Epithelial cell of prostate (primary cell): Measurements from ENCODE around the gene GLP1R.

Source experiments
- DNase-seq: peaks from one replicate; pipeline ENCODE4 v3.0.0-alpha.2; 2011; ENCODE audit warnings: low read depth, low spot score
- H3K27ac ChIP-seq: fragments of 450-650 bp; 2 replicates; pipeline ENCODE4 v1.5.1; 2017; ENCODE audit warnings: mild to moderate bottlenecking

Gene GLP1R

GRCh38 chr6:39082310-39082709, 33.7 kb downstream of the GLP1R start:
- no peak overlapping the region for H3K27ac ChIP-seq
- no peak for DNase-seq

DNA sequence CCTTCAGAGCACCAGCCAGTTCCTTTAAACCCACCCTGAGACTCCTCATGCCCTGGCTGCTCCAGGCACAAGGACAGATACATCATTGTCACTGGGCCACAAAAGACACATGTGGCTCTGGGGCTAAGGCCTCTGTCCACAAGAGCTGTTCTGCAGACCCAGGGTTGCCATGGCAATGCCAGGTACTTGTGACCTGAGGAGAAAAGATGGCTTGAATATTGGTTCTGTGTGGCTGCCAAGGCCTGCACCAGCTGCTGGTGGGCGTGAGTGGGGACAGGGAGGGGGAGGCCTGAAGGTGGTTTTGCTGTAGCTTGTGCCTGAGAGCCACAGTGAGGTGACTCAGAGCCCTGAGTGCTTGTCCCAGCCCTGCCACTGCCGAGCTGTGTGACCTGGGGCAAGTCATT, 34.7 kb downstream of the GLP1R start:
- DNase-seq, result no peak
- no peak overlapping the region for H3K27ac ChIP-seq

DNA sequence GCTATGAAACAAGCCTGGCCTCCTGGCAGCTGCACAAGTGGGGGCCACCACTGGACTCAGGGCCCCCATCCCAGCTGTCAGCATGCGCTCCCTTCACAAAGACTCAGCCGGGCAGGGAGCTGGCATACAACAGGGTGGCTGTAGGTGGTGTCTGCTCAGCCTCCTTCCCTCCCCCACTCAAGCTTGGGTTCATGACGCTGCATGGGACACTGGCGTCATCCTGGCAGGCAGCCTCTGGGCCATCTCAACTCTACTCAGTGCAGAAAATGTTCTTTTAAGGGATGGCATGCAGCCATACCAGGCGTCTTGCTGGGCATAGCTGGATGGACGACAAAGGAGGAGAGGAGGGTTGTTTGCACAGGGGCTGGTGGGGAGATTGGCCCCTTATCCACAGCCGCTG, 35.9 kb downstream of the GLP1R start:
- H3K27ac ChIP-seq, result no peak overlapping the region
- DNase-seq, result no peak

- DNase-seq, result no peak
- H3K27ac ChIP-seq, result no peak overlapping the region
These were observed 36.7 kb downstream of the GLP1R start for GRCh38 chr6:39085129-39085797.

DNA sequence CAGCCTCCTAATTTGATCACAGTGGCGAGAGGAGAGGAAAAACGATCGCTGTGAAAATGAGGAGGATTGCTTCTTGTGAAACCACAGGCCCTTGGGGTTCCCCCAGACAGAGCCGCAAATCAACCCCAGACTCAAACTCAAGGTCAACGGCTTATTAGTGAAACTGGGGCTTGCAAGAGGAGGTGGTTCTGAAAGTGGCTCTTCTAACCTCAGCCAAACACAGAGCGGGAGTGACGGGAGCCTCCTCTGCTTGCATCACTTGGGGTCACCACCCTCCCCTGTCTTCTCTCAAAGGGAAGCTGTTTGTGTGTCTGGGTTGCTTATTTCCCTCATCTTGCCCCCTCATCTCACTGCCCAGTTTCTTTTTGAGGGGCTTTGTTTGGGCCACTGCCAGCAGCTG, 37.7 kb downstream of the GLP1R start:
- H3K27ac ChIP-seq, result no peak overlapping the region

GRCh38 chr6:39086711-39087110, 38.1 kb downstream of the GLP1R start:
- H3K27ac ChIP-seq, result no peak overlapping the region
- no peak for DNase-seq

More for the DNA sequence above, 37.7 kb downstream of the GLP1R start:
- no peak for DNase-seq

DNA sequence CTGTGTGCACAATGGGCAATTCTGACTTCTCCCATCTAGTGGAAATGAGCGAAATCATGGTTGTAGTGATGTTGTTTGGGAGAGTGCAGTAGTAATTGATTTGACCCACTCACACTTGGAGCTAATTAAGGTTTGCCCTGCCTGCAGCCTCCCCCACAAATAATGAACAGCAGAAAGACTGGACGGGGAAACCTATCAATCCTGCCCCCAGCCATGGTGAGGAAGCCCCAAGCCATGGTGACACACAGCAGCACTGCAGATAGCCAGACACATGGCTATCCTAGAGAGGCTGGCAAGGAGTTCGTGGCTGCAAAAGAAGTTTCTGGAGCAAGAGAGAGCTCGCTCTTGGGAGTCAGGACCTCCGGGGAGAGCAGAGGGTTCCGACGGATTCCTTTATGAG, 38.6 kb downstream of the GLP1R start:
- no peak for DNase-seq
- H3K27ac ChIP-seq, result no peak overlapping the region

- H3K27ac ChIP-seq, result no peak overlapping the region
- DNase-seq, result no peak
These were observed 39.8 kb downstream of the GLP1R start for GRCh38 chr6:39088331-39088730.

DNA sequence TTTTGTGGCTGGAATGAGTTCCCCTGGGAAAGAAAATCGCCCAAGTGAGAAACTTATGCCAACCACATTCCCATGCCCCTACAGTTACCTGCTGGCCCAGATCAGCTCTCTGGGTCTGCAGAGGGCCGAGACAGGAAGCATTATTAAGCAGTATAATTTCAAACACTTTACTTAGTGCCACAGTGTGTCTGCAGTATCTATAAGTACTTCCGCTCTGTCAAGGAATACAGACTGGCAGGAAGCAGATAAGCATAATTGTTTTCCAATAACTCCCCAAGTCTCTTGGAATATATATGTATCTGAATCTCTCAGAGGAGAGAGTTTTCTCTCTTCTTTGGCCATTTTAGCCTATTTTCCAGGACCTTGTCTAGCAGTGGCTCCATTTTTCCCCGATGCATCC, 41.5 kb downstream of the GLP1R start:
- no peak overlapping the region for H3K27ac ChIP-seq
- no peak for DNase-seq

DNA sequence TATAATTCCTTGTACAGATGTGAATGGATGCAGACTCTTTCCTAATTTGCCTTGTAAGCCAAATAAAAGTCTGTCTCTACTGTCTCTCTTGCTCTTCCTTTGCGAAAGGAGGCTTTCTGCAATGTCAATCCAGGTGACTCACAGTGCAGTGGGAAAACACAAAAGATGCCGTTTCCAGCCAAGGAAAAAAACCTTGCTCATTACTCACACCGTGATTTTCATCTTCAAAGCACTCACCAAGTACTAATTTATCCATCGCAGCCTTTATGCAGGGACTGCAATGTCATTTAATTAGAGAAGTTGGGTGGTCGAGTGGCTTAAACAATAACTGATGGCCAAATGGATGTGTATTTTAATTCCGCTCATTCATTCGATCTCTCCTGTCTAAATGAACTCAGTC, 42.6 kb downstream of the GLP1R start:
- no peak overlapping the region for H3K27ac ChIP-seq
- DNase-seq, result no peak

DNA sequence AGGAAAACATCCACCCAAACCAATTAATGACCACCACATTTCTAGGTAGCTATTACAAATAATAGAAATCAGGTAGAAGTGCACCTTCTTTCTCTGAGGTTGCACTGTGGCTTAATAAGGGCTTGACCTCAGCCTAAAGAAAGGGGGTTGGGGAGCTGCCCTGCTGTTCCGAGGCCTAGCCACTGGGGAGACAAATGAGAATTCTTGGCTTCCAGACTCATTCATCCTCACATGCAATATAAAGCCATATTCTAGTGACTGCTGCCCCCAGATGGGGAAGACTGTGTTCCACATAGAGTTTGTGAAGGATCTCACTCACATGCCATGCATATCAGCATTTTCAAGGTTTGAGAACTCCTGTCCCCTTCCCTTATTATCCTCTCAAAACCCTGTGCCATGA, 43.5 kb downstream of the GLP1R start:
- H3K27ac ChIP-seq, result no peak overlapping the region
- no peak for DNase-seq

DNA sequence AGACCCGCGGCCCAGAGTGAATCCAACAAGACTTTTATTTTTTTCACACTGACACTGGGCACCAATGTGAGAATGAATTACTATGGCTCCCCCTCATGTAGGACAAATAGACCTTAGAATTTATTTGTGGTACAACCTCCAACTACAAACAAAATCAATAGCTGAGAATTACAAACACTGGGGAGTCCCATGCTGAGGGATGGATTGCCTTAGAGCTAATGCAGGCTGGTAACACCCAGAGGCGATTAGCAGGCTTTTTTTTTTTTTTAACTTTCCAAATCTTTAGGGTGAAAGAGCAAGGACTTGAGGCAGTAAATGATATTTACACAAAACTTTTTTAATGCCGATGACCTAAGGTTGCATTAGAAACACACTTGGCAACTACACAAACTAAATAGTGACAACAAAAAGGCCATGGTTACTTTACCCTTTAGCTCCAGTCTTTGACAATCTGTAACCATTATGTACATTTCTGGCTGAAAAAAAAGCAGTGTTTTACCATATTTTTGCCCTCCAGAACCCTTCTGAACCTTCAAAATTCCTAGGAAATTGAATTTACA, 44.6 kb downstream of the GLP1R start:
- H3K27ac ChIP-seq, result no peak overlapping the region
- no peak for DNase-seq

GRCh38 chr6:39095578-39095977, 47.0 kb downstream of the GLP1R start:
- no peak overlapping the region for H3K27ac ChIP-seq
- DNase-seq, result no peak

DNA sequence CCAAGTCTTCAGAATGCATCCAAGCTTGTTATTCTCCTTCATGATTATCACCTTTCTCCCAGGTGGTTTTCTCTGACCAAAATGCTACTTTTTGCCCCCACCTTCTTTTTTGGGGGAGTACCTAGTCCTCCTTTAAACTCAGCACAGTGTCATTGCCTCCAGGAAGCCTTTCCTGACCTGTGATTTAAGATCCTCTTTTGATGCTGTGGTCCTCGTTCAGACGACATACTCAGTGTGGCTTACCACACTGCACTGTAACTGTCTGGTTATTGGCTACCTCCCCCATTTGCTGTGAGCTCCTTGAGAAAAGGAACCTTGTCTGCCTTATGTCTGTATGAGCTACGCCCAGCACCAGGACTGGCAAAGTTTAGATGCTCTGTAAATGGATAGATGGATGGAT, 51.8 kb downstream of the GLP1R start:
- no peak overlapping the region for H3K27ac ChIP-seq
- no peak for DNase-seq

- DNase-seq, result no peak
These were observed 53.7 kb downstream of the GLP1R start for GRCh38 chr6:39102071-39102820.

GRCh38 chr6:39102821-39103136, 54.2 kb downstream of the GLP1R start:
- no peak overlapping the region for H3K27ac ChIP-seq
- no peak for DNase-seq

More at GRCh38 chr6:39102071-39102820, 53.7 kb downstream of the GLP1R start:
- no peak overlapping the region for H3K27ac ChIP-seq

GRCh38 chr6:39104528-39104927, 55.9 kb downstream of the GLP1R start:
- no peak for DNase-seq
- H3K27ac ChIP-seq, result no peak overlapping the region

- no peak overlapping the region for H3K27ac ChIP-seq
- no peak for DNase-seq
These were observed 58.5 kb downstream of the GLP1R start for GRCh38 chr6:39107034-39107433.

GRCh38 chr6:39107641-39108040, 59.1 kb downstream of the GLP1R start:
- DNase-seq, result no peak
- H3K27ac ChIP-seq, result no peak overlapping the region

GRCh38 chr6:39108041-39108839, 59.7 kb downstream of the GLP1R start:
- no peak overlapping the region for H3K27ac ChIP-seq
- no peak for DNase-seq

DNA sequence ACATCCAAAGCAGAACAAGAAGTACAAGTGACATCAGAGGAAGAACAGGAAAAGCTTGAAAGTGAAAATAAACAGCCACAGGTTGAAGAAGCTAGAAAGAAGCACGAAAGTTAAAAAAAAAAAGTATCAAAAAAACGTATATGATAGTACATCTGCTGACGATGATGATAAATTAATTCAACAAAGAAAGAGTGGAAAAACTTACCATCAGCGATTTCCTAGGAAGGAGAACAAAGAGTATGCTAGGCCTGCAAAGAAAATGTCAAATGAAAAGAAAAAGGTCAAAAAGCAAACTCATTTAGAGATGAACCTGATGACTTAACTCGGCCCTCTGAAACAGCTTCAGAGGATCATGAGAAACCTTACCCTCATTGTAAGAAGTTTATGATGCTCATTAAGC, 62.7 kb downstream of the GLP1R start:
- H3K27ac ChIP-seq, result no peak overlapping the region
- no peak for DNase-seq
